SK-N-SH (cell line): ENCODE data around the gene IVNS1ABP. TPM values are rescaled to one million over a fixed set of nuclear protein-coding genes. Genes with fewer than 3 reads are reported as not detected.

Experiments used
- CTCF ChIA-PET: fragments of 300-600, 350-600 bp; formaldehyde crosslinking; extraction: SDS; loops from one replicate; lab custom pipeline; 2021; lab: Yijun Ruan, JAX
- POLR2A ChIA-PET: fragments of 350-600 bp; sonication (Branson Sonifier 250); formaldehyde crosslinking; extraction: SDS; loops from one replicate; lab custom pipeline; 2020; ENCODE audit warnings: antibody characterized with exemption, inconsistent platforms; lab: Yijun Ruan, JAX
- DNase-seq: peaks from one replicate; pipeline ENCODE4 v3.0.0; 2012
- H2AFZ ChIP-seq: fragments of 200-600 bp; sonication (generic); 2 replicates; pipeline ENCODE4 v1.8.1; 2016; ENCODE audit warnings: antibody characterized with exemption, mild to moderate bottlenecking, low read depth
- H3F3A ChIP-seq: fragments of 200-600 bp; sonication (generic); replicated peaks from 2 replicates; pipeline ENCODE3; 2016; ENCODE audit warnings: antibody characterized with exemption, mild to moderate bottlenecking; ENCODE audit not compliant: insufficient read depth
- H3K27ac ChIP-seq, 2 experiments: fragments of 200-500 bp in 1 of 2; fragments of 200-600 bp in 1 of 2; sonication (Bioruptor generic) in 1 of 2; sonication (generic), shearing (Covaris generic) in 1 of 2; 2 replicates each; pipeline versions ENCODE4 v1.5.1 to v1.6.1; 2014 to 2016; ENCODE audit warnings: low read depth in 2 of 2, inconsistent platforms in 1 of 2, low read length in 1 of 2, mild to moderate bottlenecking in 1 of 2, mixed read lengths in 1 of 2
- H3K27me3 ChIP-seq: fragments of 200-600 bp; sonication (generic), shearing (Covaris generic); 2 replicates; pipeline ENCODE4 v1.6.1; 2016; ENCODE audit warnings: mixed run types; ENCODE audit not compliant: insufficient read depth
- H3K36me3 ChIP-seq, 2 experiments: fragments of 200-500 bp in 1 of 2; fragments of 200-600 bp in 1 of 2; sonication (Bioruptor generic) in 1 of 2; sonication (generic) in 1 of 2; replicated peaks in 1 of 2; 2 replicates each; pipeline versions ENCODE3 to v1.5.1; 2014 to 2016; ENCODE audit warnings: low read length in 1 of 2, mild to moderate bottlenecking in 1 of 2; ENCODE audit not compliant: insufficient read depth in 2 of 2, control insufficient read depth in 1 of 2
- H3K4me1 ChIP-seq, 2 experiments: fragments of 200-500 bp in 1 of 2; fragments of 200-600 bp in 1 of 2; sonication (Bioruptor generic) in 1 of 2; sonication (generic), shearing (Covaris generic) in 1 of 2; 2 replicates each; pipeline versions ENCODE4 v1.5.1 to v1.6.1; 2014 to 2016; ENCODE audit warnings: low read depth in 1 of 2, low read length in 1 of 2, mixed run types in 1 of 2; ENCODE audit not compliant: insufficient read depth in 2 of 2, control insufficient read depth in 1 of 2
- H3K4me2 ChIP-seq: fragments of 200-600 bp; sonication (generic), shearing (Covaris generic); 2 replicates; pipeline ENCODE4 v1.6.1; 2017; ENCODE audit warnings: mixed run types
- H3K4me3 ChIP-seq, 2 experiments: fragments of 200-500 bp in 1 of 2; fragments of 200-600 bp in 1 of 2; sonication (Bioruptor generic) in 1 of 2; sonication (generic), shearing (Covaris generic) in 1 of 2; 2 replicates each; pipeline versions ENCODE4 v1.5.1 to v1.8.1; 2014 to 2016; ENCODE audit warnings: low read depth in 2 of 2, inconsistent platforms in 1 of 2, low read length in 1 of 2, mild to moderate bottlenecking in 1 of 2, mixed read lengths in 1 of 2, moderate library complexity in 1 of 2
- H3K79me2 ChIP-seq: fragments of 200-600 bp; sonication (generic); 2 replicates; pipeline ENCODE4 v1.8.1; 2017; ENCODE audit warnings: mild to moderate bottlenecking; ENCODE audit not compliant: insufficient read depth
- H3K9ac ChIP-seq: fragments of 200-600 bp; sonication (generic); 2 replicates; pipeline ENCODE4 v1.6.1; 2017; ENCODE audit warnings: mixed run types
- H3K9me2 ChIP-seq: fragments of 200-600 bp; sonication (generic); 2 replicates; pipeline ENCODE4 v1.6.1; 2017; ENCODE audit warnings: mixed run types
- H3K9me3 ChIP-seq: fragments of 200-600 bp; sonication (generic); 2 replicates; pipeline ENCODE4 v1.6.1; 2017; ENCODE audit warnings: mixed run types, mild to moderate bottlenecking, moderate library complexity
- H4K20me1 ChIP-seq: fragments of 200-600 bp; sonication (generic); 2 replicates; pipeline ENCODE4 v1.6.1; 2017; ENCODE audit warnings: mild to moderate bottlenecking, mixed run types; ENCODE audit not compliant: insufficient read depth
- CHD2 ChIP-seq: fragments of 150-350 bp; IDR thresholded peaks from 2 replicates; pipeline ENCODE4 v1.6.1; 2018; ENCODE audit warnings: low read length; ENCODE audit not compliant: partially characterized antibody
- ELF1 ChIP-seq: IDR thresholded peaks from 2 replicates; pipeline ENCODE4 v1.4.0; 2012
- EP300 ChIP-seq, 2 experiments: IDR thresholded peaks; 2 replicates each; pipeline versions ENCODE4 v1.4.0 to v1.6.1; 2012; ENCODE audit warnings: borderline replicate concordance in 1 of 2, low read depth in 1 of 2, low read length in 1 of 2
- EZH2phosphoT487 ChIP-seq: fragments of 200-600 bp; sonication (generic); IDR thresholded peaks from 2 replicates; pipeline ENCODE4 v1.6.1; 2017; ENCODE audit warnings: low read depth, mixed run types, mild to moderate bottlenecking, antibody characterized with exemption, moderate library complexity, borderline replicate concordance
- FOSL2 ChIP-seq: IDR thresholded peaks from 2 replicates; pipeline ENCODE4 v1.4.0; 2012; ENCODE audit warnings: low read depth, mild to moderate bottlenecking, moderate library complexity, borderline replicate concordance
- GABPA ChIP-seq: IDR thresholded peaks from 2 replicates; pipeline ENCODE4 v1.4.0; 2012; ENCODE audit warnings: low read depth, mild to moderate bottlenecking
- GATA2 ChIP-seq: sonication (generic); formaldehyde crosslinking; IDR thresholded peaks from 2 replicates; pipeline ENCODE4 v1.5.0; 2020; ENCODE audit warnings: mild to moderate bottlenecking, missing genetic modification reagents
- IRF3 ChIP-seq: fragments of 150-350 bp; IDR thresholded peaks from 2 replicates; pipeline ENCODE4 v1.6.1; 2016; ENCODE audit warnings: mild to moderate bottlenecking, low read depth, low read length
- NFIC ChIP-seq: IDR thresholded peaks from 2 replicates; pipeline ENCODE4 v1.4.0; 2012; ENCODE audit warnings: borderline replicate concordance
- RAD21 ChIP-seq: IDR thresholded peaks from 2 replicates; pipeline ENCODE4 v1.6.1; 2012; ENCODE audit warnings: mild to moderate bottlenecking, low read length
- SIN3A ChIP-seq: IDR thresholded peaks from 2 replicates; pipeline ENCODE4 v1.6.1; 2012; ENCODE audit warnings: low read depth, mild to moderate bottlenecking, low read length, moderate library complexity, borderline replicate concordance
- SMC3 ChIP-seq: IDR thresholded peaks from 2 replicates; pipeline ENCODE4 v1.6.1; 2012; ENCODE audit warnings: low read depth, low read length, improper control_type of control experiment
- TAF1 ChIP-seq: IDR thresholded peaks from 2 replicates; pipeline ENCODE4 v1.6.1; 2012; ENCODE audit warnings: low read depth, mild to moderate bottlenecking, low read length, moderate library complexity, borderline replicate concordance
- TCF12 ChIP-seq: IDR thresholded peaks from 2 replicates; pipeline ENCODE4 v1.4.0; 2012
- TEAD4 ChIP-seq: IDR thresholded peaks from 2 replicates; pipeline ENCODE4 v1.4.0; 2012; ENCODE audit warnings: mild to moderate bottlenecking, borderline replicate concordance; ENCODE audit not compliant: insufficient read depth
- ZBTB33 ChIP-seq: IDR thresholded peaks from 2 replicates; pipeline ENCODE4 v1.4.0; 2012; ENCODE audit warnings: low read depth, borderline replicate concordance
- WGBS: methylation state at CpG from one replicate; pipeline ENCODE4 v1.1.6; 2017; ENCODE audit warnings: low lambda C conversion rate; 5-methylcytosine and 5-hydroxymethylcytosine counted together
- polyA plus RNA-seq, 3 experiments: library from polyadenylated mRNA; depleted of rRNA; stranded (reverse); fragments of >200 nt; gene quantifications; 2 replicates each; pipeline ENCODE4 v1.2.3, GENCODE V29; 2012
- TF ChIP-seq, protein P1 (sequence below): IDR thresholded peaks from 2 replicates; pipeline ENCODE4 v1.6.1; 2012; ENCODE audit warnings: mild to moderate bottlenecking, low read depth, low read length, moderate library complexity
- TF ChIP-seq, protein P2 (sequence below): fragments of 150-350 bp; IDR thresholded peaks from 2 replicates; pipeline ENCODE4 v1.6.1; 2017; ENCODE audit warnings: antibody characterized with exemption, low read length, low read depth, borderline replicate concordance

IVNS1ABP gene
- polyA plus RNA-seq, 1 of the 3 experiments (the other 2 are of a cell fraction), result 24.5 TPM

DNA sequence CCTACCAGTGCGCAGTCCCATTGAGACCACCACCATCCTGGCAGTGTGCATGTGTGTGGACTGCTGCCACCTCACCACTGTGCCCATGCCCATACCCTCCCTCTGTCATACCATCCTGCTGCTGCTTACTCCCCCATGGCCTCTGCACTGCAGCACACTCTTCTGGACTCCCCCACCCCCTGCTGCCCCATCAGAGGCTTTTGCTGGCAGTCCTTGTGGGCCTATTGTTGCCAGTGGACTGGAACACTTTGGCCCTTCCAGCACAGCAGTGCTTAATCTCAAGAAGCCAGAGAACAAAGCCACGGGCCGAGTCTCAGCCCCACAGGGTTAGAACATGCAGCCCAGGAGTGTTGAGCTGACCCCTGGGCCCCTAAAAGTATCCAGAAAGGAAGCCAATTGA is 41.9 kb upstream of the IVNS1ABP start:
- no peak for TF ChIP-seq EZH2phosphoT487
- no peak for TF ChIP-seq FOSL2
- no peak for TF ChIP-seq RAD21
- TF ChIP-seq GABPA, result no peak
- TF ChIP-seq TAF1, result no peak
- TF ChIP-seq ELF1, result no peak
- H3K4me2 ChIP-seq, result no peak overlapping the region
- H3K27ac ChIP-seq, result no peak overlapping the region
- no peak for DNase-seq
- H2AFZ ChIP-seq, result no peak overlapping the region
- H3K9ac ChIP-seq, result no peak overlapping the region
- no peak overlapping the region for H3K4me3 ChIP-seq
- ChIA-PET POLR2A (no interaction called here), CTCF (no interaction called here)
- H3K9me3 ChIP-seq, result peaks cover 7% of the 10 kb centered on the region; the same call in 1 of the 2 replicates
- H3K27me3 ChIP-seq, result no peaks in the 10 kb centered on the region
- H3F3A ChIP-seq, result no peaks in the 10 kb centered on the region
- H3K9me2 ChIP-seq, result no peaks in the 10 kb centered on the region
- no peaks in the 10 kb centered on the region for H3K36me3 ChIP-seq
- no peaks in the 10 kb centered on the region for H4K20me1 ChIP-seq
- H3K79me2 ChIP-seq, result no peaks in the 10 kb centered on the region
- H3K4me1 ChIP-seq, result no peaks in the 10 kb centered on the region
- WGBS, result 48% methylated on average over 2 of the region's 3 CpGs

DNA sequence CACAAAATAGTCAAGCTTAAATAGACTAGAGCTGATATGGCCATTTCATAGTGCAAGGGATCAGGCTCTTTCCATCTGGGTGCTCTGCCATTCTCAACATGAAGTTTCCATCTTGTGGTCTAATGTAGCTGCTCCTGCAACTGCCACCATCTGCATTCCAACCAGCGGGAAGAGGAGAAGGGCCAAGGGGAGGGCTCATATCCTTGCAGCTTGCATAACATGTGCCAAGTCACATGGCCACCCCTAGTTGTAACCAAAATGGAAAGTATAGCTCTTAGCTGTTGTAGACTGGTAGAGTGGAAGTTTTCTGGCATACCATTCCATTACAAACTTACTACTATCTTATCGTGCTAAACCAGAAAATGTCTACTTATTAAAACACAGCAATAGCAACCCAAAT is 38.9 kb upstream of the IVNS1ABP start:
- no peaks in the 10 kb centered on the region for H3K36me3 ChIP-seq
- no peak for DNase-seq
- no peaks in the 10 kb centered on the region for H3K27me3 ChIP-seq
- no peaks in the 10 kb centered on the region for H3K9me3 ChIP-seq
- TF ChIP-seq SIN3A (no peak), TEAD4 (no peak), IRF3 (no peak), EP300 (IDR thresholded peaks at IDR 0.05; ENCODE audit: borderline replicate concordance in 1 of 2, low read depth in 1 of 2, low read length in 1 of 2) (no peak), TCF12 (no peak), SMC3 (no peak), FOSL2 (no peak), ZBTB33 (no peak), TAF1 (no peak), NFIC (no peak), GATA2 (CRISPR knock-in tag) (no peak), RAD21 (no peak), EZH2phosphoT487 (no peak), CHD2 (no peak)
- TF ChIP-seq, protein P1, sequence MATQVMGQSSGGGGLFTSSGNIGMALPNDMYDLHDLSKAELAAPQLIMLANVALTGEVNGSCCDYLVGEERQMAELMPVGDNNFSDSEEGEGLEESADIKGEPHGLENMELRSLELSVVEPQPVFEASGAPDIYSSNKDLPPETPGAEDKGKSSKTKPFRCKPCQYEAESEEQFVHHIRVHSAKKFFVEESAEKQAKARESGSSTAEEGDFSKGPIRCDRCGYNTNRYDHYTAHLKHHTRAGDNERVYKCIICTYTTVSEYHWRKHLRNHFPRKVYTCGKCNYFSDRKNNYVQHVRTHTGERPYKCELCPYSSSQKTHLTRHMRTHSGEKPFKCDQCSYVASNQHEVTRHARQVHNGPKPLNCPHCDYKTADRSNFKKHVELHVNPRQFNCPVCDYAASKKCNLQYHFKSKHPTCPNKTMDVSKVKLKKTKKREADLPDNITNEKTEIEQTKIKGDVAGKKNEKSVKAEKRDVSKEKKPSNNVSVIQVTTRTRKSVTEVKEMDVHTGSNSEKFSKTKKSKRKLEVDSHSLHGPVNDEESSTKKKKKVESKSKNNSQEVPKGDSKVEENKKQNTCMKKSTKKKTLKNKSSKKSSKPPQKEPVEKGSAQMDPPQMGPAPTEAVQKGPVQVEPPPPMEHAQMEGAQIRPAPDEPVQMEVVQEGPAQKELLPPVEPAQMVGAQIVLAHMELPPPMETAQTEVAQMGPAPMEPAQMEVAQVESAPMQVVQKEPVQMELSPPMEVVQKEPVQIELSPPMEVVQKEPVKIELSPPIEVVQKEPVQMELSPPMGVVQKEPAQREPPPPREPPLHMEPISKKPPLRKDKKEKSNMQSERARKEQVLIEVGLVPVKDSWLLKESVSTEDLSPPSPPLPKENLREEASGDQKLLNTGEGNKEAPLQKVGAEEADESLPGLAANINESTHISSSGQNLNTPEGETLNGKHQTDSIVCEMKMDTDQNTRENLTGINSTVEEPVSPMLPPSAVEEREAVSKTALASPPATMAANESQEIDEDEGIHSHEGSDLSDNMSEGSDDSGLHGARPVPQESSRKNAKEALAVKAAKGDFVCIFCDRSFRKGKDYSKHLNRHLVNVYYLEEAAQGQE, result no peak
- TF ChIP-seq, protein P2, sequence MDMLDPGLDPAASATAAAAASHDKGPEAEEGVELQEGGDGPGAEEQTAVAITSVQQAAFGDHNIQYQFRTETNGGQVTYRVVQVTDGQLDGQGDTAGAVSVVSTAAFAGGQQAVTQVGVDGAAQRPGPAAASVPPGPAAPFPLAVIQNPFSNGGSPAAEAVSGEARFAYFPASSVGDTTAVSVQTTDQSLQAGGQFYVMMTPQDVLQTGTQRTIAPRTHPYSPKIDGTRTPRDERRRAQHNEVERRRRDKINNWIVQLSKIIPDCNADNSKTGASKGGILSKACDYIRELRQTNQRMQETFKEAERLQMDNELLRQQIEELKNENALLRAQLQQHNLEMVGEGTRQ, result no peak
- TF ChIP-seq, all 33 proteins: peak for 0
- 65% methylated on average over 2 of the region's 2 CpGs for WGBS
- Histone ChIP-seq H3K4me1 (no peaks in the 10 kb centered on the region), H3K79me2 (no peaks in the 10 kb centered on the region), H3F3A (no peaks in the 10 kb centered on the region), H4K20me1 (no peaks in the 10 kb centered on the region), H3K27ac (no peak overlapping the region), H3K4me3 (no peak overlapping the region), H3K9ac (no peak overlapping the region), H3K9me2 (no peaks in the 10 kb centered on the region), H2AFZ (no peak overlapping the region), H3K4me2 (no peak overlapping the region)
- ChIA-PET POLR2A (no interaction called here), CTCF (no interaction called here)
